ENCODE measurements around the gene ZC3H4. TPM values are rescaled to one million over a fixed set of nuclear protein-coding genes. Genes with fewer than 3 reads are reported as not detected.

The ZC3H4 gene
- total and polyA plus RNA-seq, 2 of the 8 experiments (the other 6 are each of a cell fraction or from before 2014, with no cell fraction given): 6.6 to 92.0 TPM

DNA sequence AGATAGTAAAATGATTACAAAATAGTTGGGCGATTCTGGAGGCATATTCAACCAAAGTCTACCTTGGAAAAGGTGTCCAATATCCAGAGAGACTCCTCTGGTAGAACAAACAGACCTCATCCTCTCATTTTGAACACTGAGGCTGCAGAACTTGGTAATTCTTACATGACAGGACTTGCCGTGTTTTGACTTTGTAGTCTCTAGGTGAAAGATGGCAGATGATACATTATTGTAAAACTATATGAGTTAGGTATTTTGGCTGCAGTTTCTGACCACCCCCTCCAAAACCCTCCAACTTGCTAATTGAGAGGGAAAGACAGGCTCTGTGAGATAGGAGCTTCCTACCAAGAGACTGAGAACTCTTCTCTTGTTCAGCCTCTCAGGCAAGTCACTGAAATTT, 39.7 kb upstream of the ZC3H4 start (continued):
- TF ChIP-seq, protein P1, sequence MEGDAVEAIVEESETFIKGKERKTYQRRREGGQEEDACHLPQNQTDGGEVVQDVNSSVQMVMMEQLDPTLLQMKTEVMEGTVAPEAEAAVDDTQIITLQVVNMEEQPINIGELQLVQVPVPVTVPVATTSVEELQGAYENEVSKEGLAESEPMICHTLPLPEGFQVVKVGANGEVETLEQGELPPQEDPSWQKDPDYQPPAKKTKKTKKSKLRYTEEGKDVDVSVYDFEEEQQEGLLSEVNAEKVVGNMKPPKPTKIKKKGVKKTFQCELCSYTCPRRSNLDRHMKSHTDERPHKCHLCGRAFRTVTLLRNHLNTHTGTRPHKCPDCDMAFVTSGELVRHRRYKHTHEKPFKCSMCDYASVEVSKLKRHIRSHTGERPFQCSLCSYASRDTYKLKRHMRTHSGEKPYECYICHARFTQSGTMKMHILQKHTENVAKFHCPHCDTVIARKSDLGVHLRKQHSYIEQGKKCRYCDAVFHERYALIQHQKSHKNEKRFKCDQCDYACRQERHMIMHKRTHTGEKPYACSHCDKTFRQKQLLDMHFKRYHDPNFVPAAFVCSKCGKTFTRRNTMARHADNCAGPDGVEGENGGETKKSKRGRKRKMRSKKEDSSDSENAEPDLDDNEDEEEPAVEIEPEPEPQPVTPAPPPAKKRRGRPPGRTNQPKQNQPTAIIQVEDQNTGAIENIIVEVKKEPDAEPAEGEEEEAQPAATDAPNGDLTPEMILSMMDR (IDR thresholded peaks at IDR 0.05; ENCODE audit: control extremely low read depth in 1 of 3, insufficient read depth in 1 of 3, low read depth in 1 of 3, low read length in 3 of 3): no peak
- TF ChIP-seq SP1 (IDR thresholded peaks at IDR 0.05; ENCODE audit: low read depth, low read length): no peak
- no peak for TF ChIP-seq RNF2 (IDR thresholded peaks at IDR 0.05; ENCODE audit: borderline replicate concordance, low read depth, low read length, missing control alignments, poor library complexity, severe bottlenecking)
- TF ChIP-seq, protein P2, sequence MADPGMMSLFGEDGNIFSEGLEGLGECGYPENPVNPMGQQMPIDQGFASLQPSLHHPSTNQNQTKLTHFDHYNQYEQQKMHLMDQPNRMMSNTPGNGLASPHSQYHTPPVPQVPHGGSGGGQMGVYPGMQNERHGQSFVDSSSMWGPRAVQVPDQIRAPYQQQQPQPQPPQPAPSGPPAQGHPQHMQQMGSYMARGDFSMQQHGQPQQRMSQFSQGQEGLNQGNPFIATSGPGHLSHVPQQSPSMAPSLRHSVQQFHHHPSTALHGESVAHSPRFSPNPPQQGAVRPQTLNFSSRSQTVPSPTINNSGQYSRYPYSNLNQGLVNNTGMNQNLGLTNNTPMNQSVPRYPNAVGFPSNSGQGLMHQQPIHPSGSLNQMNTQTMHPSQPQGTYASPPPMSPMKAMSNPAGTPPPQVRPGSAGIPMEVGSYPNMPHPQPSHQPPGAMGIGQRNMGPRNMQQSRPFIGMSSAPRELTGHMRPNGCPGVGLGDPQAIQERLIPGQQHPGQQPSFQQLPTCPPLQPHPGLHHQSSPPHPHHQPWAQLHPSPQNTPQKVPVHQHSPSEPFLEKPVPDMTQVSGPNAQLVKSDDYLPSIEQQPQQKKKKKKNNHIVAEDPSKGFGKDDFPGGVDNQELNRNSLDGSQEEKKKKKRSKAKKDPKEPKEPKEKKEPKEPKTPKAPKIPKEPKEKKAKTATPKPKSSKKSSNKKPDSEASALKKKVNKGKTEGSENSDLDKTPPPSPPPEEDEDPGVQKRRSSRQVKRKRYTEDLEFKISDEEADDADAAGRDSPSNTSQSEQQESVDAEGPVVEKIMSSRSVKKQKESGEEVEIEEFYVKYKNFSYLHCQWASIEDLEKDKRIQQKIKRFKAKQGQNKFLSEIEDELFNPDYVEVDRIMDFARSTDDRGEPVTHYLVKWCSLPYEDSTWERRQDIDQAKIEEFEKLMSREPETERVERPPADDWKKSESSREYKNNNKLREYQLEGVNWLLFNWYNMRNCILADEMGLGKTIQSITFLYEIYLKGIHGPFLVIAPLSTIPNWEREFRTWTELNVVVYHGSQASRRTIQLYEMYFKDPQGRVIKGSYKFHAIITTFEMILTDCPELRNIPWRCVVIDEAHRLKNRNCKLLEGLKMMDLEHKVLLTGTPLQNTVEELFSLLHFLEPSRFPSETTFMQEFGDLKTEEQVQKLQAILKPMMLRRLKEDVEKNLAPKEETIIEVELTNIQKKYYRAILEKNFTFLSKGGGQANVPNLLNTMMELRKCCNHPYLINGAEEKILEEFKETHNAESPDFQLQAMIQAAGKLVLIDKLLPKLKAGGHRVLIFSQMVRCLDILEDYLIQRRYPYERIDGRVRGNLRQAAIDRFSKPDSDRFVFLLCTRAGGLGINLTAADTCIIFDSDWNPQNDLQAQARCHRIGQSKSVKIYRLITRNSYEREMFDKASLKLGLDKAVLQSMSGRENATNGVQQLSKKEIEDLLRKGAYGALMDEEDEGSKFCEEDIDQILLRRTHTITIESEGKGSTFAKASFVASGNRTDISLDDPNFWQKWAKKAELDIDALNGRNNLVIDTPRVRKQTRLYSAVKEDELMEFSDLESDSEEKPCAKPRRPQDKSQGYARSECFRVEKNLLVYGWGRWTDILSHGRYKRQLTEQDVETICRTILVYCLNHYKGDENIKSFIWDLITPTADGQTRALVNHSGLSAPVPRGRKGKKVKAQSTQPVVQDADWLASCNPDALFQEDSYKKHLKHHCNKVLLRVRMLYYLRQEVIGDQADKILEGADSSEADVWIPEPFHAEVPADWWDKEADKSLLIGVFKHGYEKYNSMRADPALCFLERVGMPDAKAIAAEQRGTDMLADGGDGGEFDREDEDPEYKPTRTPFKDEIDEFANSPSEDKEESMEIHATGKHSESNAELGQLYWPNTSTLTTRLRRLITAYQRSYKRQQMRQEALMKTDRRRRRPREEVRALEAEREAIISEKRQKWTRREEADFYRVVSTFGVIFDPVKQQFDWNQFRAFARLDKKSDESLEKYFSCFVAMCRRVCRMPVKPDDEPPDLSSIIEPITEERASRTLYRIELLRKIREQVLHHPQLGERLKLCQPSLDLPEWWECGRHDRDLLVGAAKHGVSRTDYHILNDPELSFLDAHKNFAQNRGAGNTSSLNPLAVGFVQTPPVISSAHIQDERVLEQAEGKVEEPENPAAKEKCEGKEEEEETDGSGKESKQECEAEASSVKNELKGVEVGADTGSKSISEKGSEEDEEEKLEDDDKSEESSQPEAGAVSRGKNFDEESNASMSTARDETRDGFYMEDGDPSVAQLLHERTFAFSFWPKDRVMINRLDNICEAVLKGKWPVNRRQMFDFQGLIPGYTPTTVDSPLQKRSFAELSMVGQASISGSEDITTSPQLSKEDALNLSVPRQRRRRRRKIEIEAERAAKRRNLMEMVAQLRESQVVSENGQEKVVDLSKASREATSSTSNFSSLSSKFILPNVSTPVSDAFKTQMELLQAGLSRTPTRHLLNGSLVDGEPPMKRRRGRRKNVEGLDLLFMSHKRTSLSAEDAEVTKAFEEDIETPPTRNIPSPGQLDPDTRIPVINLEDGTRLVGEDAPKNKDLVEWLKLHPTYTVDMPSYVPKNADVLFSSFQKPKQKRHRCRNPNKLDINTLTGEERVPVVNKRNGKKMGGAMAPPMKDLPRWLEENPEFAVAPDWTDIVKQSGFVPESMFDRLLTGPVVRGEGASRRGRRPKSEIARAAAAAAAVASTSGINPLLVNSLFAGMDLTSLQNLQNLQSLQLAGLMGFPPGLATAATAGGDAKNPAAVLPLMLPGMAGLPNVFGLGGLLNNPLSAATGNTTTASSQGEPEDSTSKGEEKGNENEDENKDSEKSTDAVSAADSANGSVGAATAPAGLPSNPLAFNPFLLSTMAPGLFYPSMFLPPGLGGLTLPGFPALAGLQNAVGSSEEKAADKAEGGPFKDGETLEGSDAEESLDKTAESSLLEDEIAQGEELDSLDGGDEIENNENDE (IDR thresholded peaks at IDR 0.05; ENCODE audit: insufficient replicate concordance, low read length): no peak
- TF ChIP-seq KDM4A (IDR thresholded peaks at IDR 0.05; ENCODE audit: low read depth, low read length, severe bottlenecking): no peak
